H1 (cell line): Measurements from ENCODE around the gene MYOM3. TPM values are rescaled to one million over a fixed set of nuclear protein-coding genes. Genes with fewer than 3 reads are reported as not detected.

Experiments
- CTCF ChIA-PET: fragments of 300-600 bp; sonication (Branson Sonifier 250); formaldehyde crosslinking; loops from one replicate; lab custom pipeline; 2021; ENCODE audit not compliant: partially characterized antibody; lab: Charles Lee
- POLR2A ChIA-PET: fragments of 300-600 bp; sonication (Branson Sonifier 250); formaldehyde crosslinking; loops from one replicate; lab custom pipeline; 2021; ENCODE audit warnings: inconsistent platforms; ENCODE audit not compliant: partially characterized antibody; lab: Charles Lee
- DNase-seq, 2 experiments: peaks; one replicate each; pipeline versions ENCODE4 v3.0.0 to v3.0.0-alpha.2; 2010 to 2022; ENCODE audit warnings: low spot score in 2 of 2, low read depth in 1 of 2, mixed read lengths in 1 of 2
- FAIRE-seq: peaks from 2 replicates; lab custom pipeline; 2011; peaks lifted over from hg19 to GRCh38; lab: Jason Lieb, UNC
- H2AFZ ChIP-seq: 2 replicates; pipeline ENCODE4 v1.8.1; 2012; ENCODE audit warnings: low read length, inconsistent platforms
- H2AK5ac ChIP-seq: 2 replicates; pipeline ENCODE4 v1.6.1; 2013; ENCODE audit warnings: low read depth, low read length
- H2BK120ac ChIP-seq: replicated peaks from 2 replicates; pipeline ENCODE3; 2013; ENCODE audit warnings: low read depth, low read length, inconsistent platforms
- H2BK12ac ChIP-seq: 2 replicates; pipeline ENCODE4 v1.6.1; 2013; ENCODE audit warnings: low read depth, low read length
- H2BK15ac ChIP-seq: 2 replicates; pipeline ENCODE4 v1.6.1; 2013; ENCODE audit warnings: low read length
- H2BK20ac ChIP-seq: 2 replicates; pipeline ENCODE4 v1.6.1; 2013; ENCODE audit warnings: low read length
- H2BK5ac ChIP-seq: 2 replicates; pipeline ENCODE4 v1.6.1; 2013; ENCODE audit warnings: low read depth, low read length
- H3K14ac ChIP-seq: 2 replicates; pipeline ENCODE4 v1.6.1; 2013; ENCODE audit warnings: inconsistent platforms; ENCODE audit not compliant: insufficient read length
- H3K18ac ChIP-seq: 2 replicates; pipeline ENCODE4 v1.6.1; 2013; ENCODE audit warnings: low read length; ENCODE audit errors: extremely low read depth
- H3K23ac ChIP-seq: 2 replicates; pipeline ENCODE4 v1.6.1; 2013; ENCODE audit warnings: inconsistent platforms; ENCODE audit not compliant: insufficient read length
- H3K23me2 ChIP-seq: 2 replicates; pipeline ENCODE4 v1.6.1; 2013; ENCODE audit warnings: low read depth, low read length
- H3K27ac ChIP-seq: 2 replicates; pipeline ENCODE4 v1.6.1; 2011; ENCODE audit warnings: low read depth, low read length, inconsistent platforms
- H3K27me3 ChIP-seq, 4 experiments: replicated peaks in 1 of 4; 1 replicate in 1 of 4; 2 replicates in 3 of 4; pipeline versions ENCODE4 v1.6.1 to v1.8.1; 2011 to 2013; ENCODE audit warnings: low read length in 3 of 4, mild to moderate bottlenecking in 3 of 4, inconsistent platforms in 2 of 4, mixed read lengths in 2 of 4, moderate library complexity in 1 of 4; ENCODE audit not compliant: control insufficient read depth in 3 of 4, insufficient read depth in 3 of 4; ENCODE audit errors: extremely low read depth in 1 of 4
- H3K36me3 ChIP-seq, 4 experiments: 2 replicates each; pipeline versions ENCODE4 v1.6.1 to v1.8.1; 2011 to 2013; ENCODE audit warnings: mild to moderate bottlenecking in 4 of 4, low read length in 3 of 4, moderate library complexity in 2 of 4, control low read depth in 1 of 4, inconsistent platforms in 1 of 4; ENCODE audit not compliant: insufficient read depth in 4 of 4, control insufficient read depth in 2 of 4
- H3K4ac ChIP-seq: replicated peaks from 2 replicates; pipeline ENCODE3; 2013; ENCODE audit warnings: low read length, low read depth, mixed read lengths, inconsistent platforms; ENCODE audit not compliant: insufficient read length
- H3K4me1 ChIP-seq, 4 experiments: replicated peaks in 1 of 4; 1 replicate in 1 of 4; 2 replicates in 3 of 4; pipeline versions ENCODE4 v1.6.1 to v1.8.1; 2011 to 2013; ENCODE audit warnings: low read length in 3 of 4, inconsistent platforms in 2 of 4, mixed read lengths in 1 of 4; ENCODE audit not compliant: insufficient read depth in 4 of 4, control insufficient read depth in 3 of 4
- H3K4me2 ChIP-seq, 2 experiments: 2 replicates each; pipeline versions ENCODE4 v1.6.1 to v1.8.1; 2011 to 2013; ENCODE audit warnings: low read depth in 2 of 2, low read length in 2 of 2, control low read depth in 1 of 2, inconsistent platforms in 1 of 2, mild to moderate bottlenecking in 1 of 2; ENCODE audit not compliant: insufficient read depth in 1 of 2
- H3K4me3 ChIP-seq, 4 experiments: fragments of 200-600, 300-600 bp in 1 of 4; sonication (generic), shearing (Covaris generic), sonication (Bioruptor Twin) in 1 of 4; 2 replicates each; pipeline versions ENCODE4 v1.5.1 to v1.8.1; 2011 to 2016; ENCODE audit warnings: low read length in 4 of 4, low read depth in 3 of 4, control low read depth in 2 of 4, inconsistent platforms in 2 of 4, mild to moderate bottlenecking in 2 of 4, mixed read lengths in 1 of 4, moderate library complexity in 1 of 4; ENCODE audit not compliant: insufficient read depth in 2 of 4; ENCODE audit errors: extremely low read depth in 1 of 4
- H3K56ac ChIP-seq: replicated peaks from 2 replicates; pipeline ENCODE3; 2013; ENCODE audit warnings: low read depth, mild to moderate bottlenecking, mixed read lengths, low read length, inconsistent platforms; ENCODE audit not compliant: insufficient read length
- H3K79me1 ChIP-seq: 2 replicates; pipeline ENCODE4 v1.6.1; 2013; ENCODE audit warnings: low read depth, low read length, control low read depth
- H3K79me2 ChIP-seq, 2 experiments: 2 replicates each; pipeline versions ENCODE4 v1.6.1 to v1.8.1; 2012 to 2013; ENCODE audit warnings: low read length in 2 of 2, mild to moderate bottlenecking in 2 of 2, inconsistent platforms in 1 of 2; ENCODE audit not compliant: insufficient read depth in 2 of 2, control insufficient read depth in 1 of 2
- H3K9ac ChIP-seq, 4 experiments: replicated peaks in 1 of 4; 1 replicate in 1 of 4; 2 replicates in 3 of 4; pipeline versions ENCODE4 v1.6.1 to v1.8.1; 2011 to 2013; ENCODE audit warnings: low read depth in 3 of 4, low read length in 3 of 4, control low read depth in 2 of 4, mild to moderate bottlenecking in 2 of 4, moderate library complexity in 2 of 4, inconsistent platforms in 1 of 4; ENCODE audit errors: extremely low read depth in 1 of 4
- H3K9me3 ChIP-seq, 2 experiments: 2 replicates each; pipeline versions ENCODE4 v1.6.1 to v1.8.1; 2012 to 2013; ENCODE audit warnings: mild to moderate bottlenecking in 2 of 2, moderate library complexity in 2 of 2, control low read depth in 1 of 2, inconsistent platforms in 1 of 2, low read depth in 1 of 2, low read length in 1 of 2, mixed read lengths in 1 of 2; ENCODE audit not compliant: insufficient read depth in 2 of 2
- H4K20me1 ChIP-seq, 2 experiments: replicated peaks in 1 of 2; 2 replicates each; pipeline versions ENCODE3 to v1.8.1; 2011 to 2013; ENCODE audit warnings: inconsistent platforms in 2 of 2, low read length in 2 of 2, mild to moderate bottlenecking in 1 of 2; ENCODE audit not compliant: insufficient read depth in 2 of 2, control insufficient read depth in 1 of 2
- H4K5ac ChIP-seq: 2 replicates; pipeline ENCODE4 v1.6.1; 2013; ENCODE audit warnings: low read length, low read depth, mixed read lengths, inconsistent platforms; ENCODE audit not compliant: insufficient read length
- H4K8ac ChIP-seq: 2 replicates; pipeline ENCODE4 v1.8.0; 2013; ENCODE audit warnings: mild to moderate bottlenecking, moderate library complexity, low read length, inconsistent platforms; ENCODE audit not compliant: insufficient read depth; ENCODE audit errors: extremely low read depth
- H4K91ac ChIP-seq: replicated peaks from 2 replicates; pipeline ENCODE3; 2013; ENCODE audit warnings: low read length, mixed read lengths, inconsistent platforms; ENCODE audit not compliant: insufficient read length
- ATF3 ChIP-seq: IDR thresholded peaks from 2 replicates; pipeline ENCODE4 v1.6.1; 2011; ENCODE audit warnings: low read depth, mild to moderate bottlenecking, low read length; ENCODE audit not compliant: insufficient read depth
- GTF2F1 ChIP-seq: IDR thresholded peaks from 2 replicates; pipeline ENCODE4 v1.6.1; 2012; ENCODE audit warnings: low read depth, low read length, improper control_type of control experiment, borderline replicate concordance
- WGBS, 2 experiments: shearing (Covaris generic) in 1 of 2; methylation state at CpG; one replicate each; pipeline versions ENCODE4 v1.1.6 to v1.1.7; 2013 to 2015; ENCODE audit warnings: low lambda C conversion rate in 2 of 2, mixed read lengths in 2 of 2, inconsistent platforms in 1 of 2, low coverage in 1 of 2, missing lambda C conversion rate in 1 of 2; ENCODE audit not compliant: insufficient replicate concordance in 2 of 2, insufficient coverage in 1 of 2, insufficient read length in 1 of 2; ENCODE audit errors: extremely low coverage in 1 of 2, missing lambda C conversion rate in 1 of 2; 5-methylcytosine and 5-hydroxymethylcytosine counted together
- polyA plus RNA-seq, 7 experiments: library from polyadenylated mRNA; depleted of rRNA in 3 of 7; stranded (reverse) in 5 of 7; unstranded in 2 of 7; fragments of >200 nt in 5 of 7; fragments of 200-250 nt in 2 of 7; gene quantifications; 1 replicate in 5 of 7; 2 replicates in 1 of 7; 4 replicates in 1 of 7; pipeline versions ENCODE4 v1.2.1 to v1.2.3, GENCODE V29; 2011 to 2013; ENCODE audit warnings: missing spikeins in 2 of 7, mixed read lengths in 2 of 7
- total RNA-seq: library from RNA; stranded (reverse); fragmentation: NEBNext Ultra II Directional; extraction: Animal tissue kit (Norgen Biotek cat#: 25700); gene quantifications from 2 replicates; pipeline ENCODE4 v1.2.1, GENCODE V29; 2021

Gene MYOM3
- total and polyA plus RNA-seq, 2 of the 8 experiments (the other 6 are each of a cell fraction or from before 2014, with no cell fraction given): 0.08 to 0.09 TPM

- ChIA-PET POLR2A (interaction anchor here (1.2 to 1.3 kb wide), 2 partner anchors 65 kb away, joined by 3 to 5 read pairs; partner anchors contain the start of gene SRSF10), CTCF (interaction anchor here (0.9 kb wide), 1 partner anchor 108 kb away, joined by 3 read pairs; no protein-coding TSS in a partner anchor)
- no peak overlapping the region for H3K23ac ChIP-seq
- H3K79me2 ChIP-seq: no peaks in the 10 kb centered on the region
- no peak for DNase-seq
- no peak overlapping the region for H3K56ac ChIP-seq
- H3K79me1 ChIP-seq: no peaks in the 10 kb centered on the region
- no peak overlapping the region for H3K27ac ChIP-seq
- no peaks in the 10 kb centered on the region; a peak in 1 of 7 replicates for H3K4me1 ChIP-seq
- no peak overlapping the region for H2AK5ac ChIP-seq
- WGBS, 2 experiments: 83% methylated on average over 2 of the region's 2 CpGs; no CpG with 5 or more reads in 1 of the 2 experiments
- H3K27me3 ChIP-seq: no peaks in the 10 kb centered on the region
- no peak overlapping the region for H2BK12ac ChIP-seq
- H3K9me3 ChIP-seq: no peaks in the 10 kb centered on the region
- no peak overlapping the region for H3K18ac ChIP-seq
- H4K5ac ChIP-seq: no peak overlapping the region
- H2BK5ac ChIP-seq: no peak overlapping the region
- H3K9ac ChIP-seq: no peak overlapping the region
- no peak overlapping the region for H2BK15ac ChIP-seq
- H3K23me2 ChIP-seq: no peaks in the 10 kb centered on the region
- no peak overlapping the region for H3K4ac ChIP-seq
- H2BK120ac ChIP-seq: no peak overlapping the region
- H2BK20ac ChIP-seq: no peak overlapping the region
- no peak overlapping the region for H4K8ac ChIP-seq
- FAIRE-seq: no peak
- H4K91ac ChIP-seq: no peak overlapping the region
- H2AFZ ChIP-seq: no peak overlapping the region
- TF ChIP-seq ATF3: no peak
- TF ChIP-seq GTF2F1: no peak
- no peaks in the 10 kb centered on the region for H4K20me1 ChIP-seq
- no peak overlapping the region for H3K4me2 ChIP-seq
- H3K4me3 ChIP-seq: no peak overlapping the region
- H3K36me3 ChIP-seq: no peaks in the 10 kb centered on the region
- no peak overlapping the region for H3K14ac ChIP-seq
Measured at GRCh38 chr1:24045771-24046170, 66.2 kb downstream of the MYOM3 start.
